GM23338 (cell line): Measurements from ENCODE around the gene LPP. TPM values are rescaled to one million over a fixed set of nuclear protein-coding genes. Genes with fewer than 3 reads are reported as not detected.

Experiments
- ATAC-seq: fragments of 200-7000 bp; cut with Tn5 transposase; 3 replicates; pipeline ENCODE4 v1.9.1; 2020
- DNase-seq: peaks from one replicate; pipeline ENCODE4 v3.0.0-alpha.2; 2015; ENCODE audit warnings: low spot score
- H2AFZ ChIP-seq: fragments of 200-600 bp; sonication (generic); 2 replicates; pipeline ENCODE4 v1.8.0; 2016; ENCODE audit warnings: antibody characterized with exemption, mild to moderate bottlenecking, moderate library complexity
- H3F3A ChIP-seq: fragments of 200-600 bp; sonication (generic); replicated peaks from 2 replicates; pipeline ENCODE4 v1.8.0; 2017; ENCODE audit warnings: antibody characterized with exemption, mixed run types, low read depth
- H3K27ac ChIP-seq: fragments of 200-600 bp; sonication (generic); 2 replicates; pipeline ENCODE4 v1.6.1; 2016; ENCODE audit warnings: low read depth
- H3K27me3 ChIP-seq: fragments of 200-600 bp; sonication (generic); 2 replicates; pipeline ENCODE4 v1.8.0; 2016; ENCODE audit warnings: mild to moderate bottlenecking, mixed run types, moderate library complexity; ENCODE audit not compliant: insufficient read depth
- H3K36me3 ChIP-seq: fragments of 200-600 bp; sonication (generic); 2 replicates; pipeline ENCODE4 v1.8.0; 2016; ENCODE audit warnings: mild to moderate bottlenecking; ENCODE audit not compliant: insufficient read depth
- H3K4me1 ChIP-seq: fragments of 200-600 bp; sonication (generic); 2 replicates; pipeline ENCODE4 v1.8.0; 2016; ENCODE audit warnings: mild to moderate bottlenecking, moderate library complexity; ENCODE audit not compliant: insufficient read depth
- H3K4me2 ChIP-seq: fragments of 200-600 bp; sonication (generic); 2 replicates; pipeline ENCODE4 v1.7.1; 2017; ENCODE audit warnings: mixed run types
- H3K4me3 ChIP-seq: fragments of 200-600 bp; sonication (generic); 2 replicates; pipeline ENCODE4 v1.6.1; 2016; ENCODE audit warnings: mixed run types
- H3K79me2 ChIP-seq: fragments of 200-600 bp; sonication (generic); replicated peaks from 2 replicates; pipeline ENCODE4 v1.8.0; 2017; ENCODE audit warnings: mild to moderate bottlenecking; ENCODE audit not compliant: insufficient read depth
- H3K9me2 ChIP-seq: fragments of 200-600 bp; sonication (generic); 2 replicates; pipeline ENCODE4 v1.8.0; 2017; ENCODE audit not compliant: insufficient read depth
- H4K20me1 ChIP-seq: fragments of 200-600 bp; sonication (generic); replicated peaks from 2 replicates; pipeline ENCODE4 v1.8.0; 2017; ENCODE audit warnings: mild to moderate bottlenecking; ENCODE audit not compliant: insufficient read depth
- H3K27ac Mint-ChIP-seq: 2 replicates; pipeline ENCODE4 v1.8.0; 2020; ENCODE audit warnings: inconsistent platforms, mild to moderate bottlenecking, moderate library complexity, mixed read lengths
- H3K27me3 Mint-ChIP-seq: 3 replicates; pipeline ENCODE4 v1.8.0; 2022; ENCODE audit warnings: low read depth, mild to moderate bottlenecking, moderate library complexity, mixed read lengths, inconsistent platforms; ENCODE audit not compliant: insufficient read depth, poor library complexity
- H3K36me3 Mint-ChIP-seq: 3 replicates; pipeline ENCODE4 v1.8.0; 2021; ENCODE audit warnings: low read depth, mild to moderate bottlenecking, inconsistent platforms, moderate library complexity, mixed read lengths
- H3K4me1 Mint-ChIP-seq: 3 replicates; pipeline ENCODE4 v1.8.0; 2020; ENCODE audit warnings: mild to moderate bottlenecking, inconsistent platforms, mixed read lengths
- H3K4me3 Mint-ChIP-seq: 3 replicates; pipeline ENCODE4 v1.8.0; 2021; ENCODE audit warnings: moderate library complexity, mild to moderate bottlenecking, inconsistent platforms, mixed read lengths
- H3K9me3 Mint-ChIP-seq: 3 replicates; pipeline ENCODE4 v1.8.0; 2020; ENCODE audit warnings: moderate library complexity, mild to moderate bottlenecking, inconsistent platforms, mixed read lengths
- CREB1 ChIP-seq: fragments of 250-450 bp; sonication (Bioruptor Pico); IDR thresholded peaks from 2 replicates; pipeline ENCODE4 v1.5.0; 2020; ENCODE audit warnings: low read depth, mild to moderate bottlenecking, moderate library complexity
- EZH2 ChIP-seq: fragments of 200-600 bp; sonication (generic); IDR thresholded peaks from one replicate; pipeline ENCODE4 v1.8.0; 2017; ENCODE audit warnings: antibody characterized with exemption, mild to moderate bottlenecking, low read depth; ENCODE audit not compliant: unreplicated experiment
- EZH2phosphoT487 ChIP-seq: fragments of 200-600 bp; sonication (generic); IDR thresholded peaks from one replicate; pipeline ENCODE4 v1.8.1; 2018; ENCODE audit warnings: antibody characterized with exemption; ENCODE audit not compliant: unreplicated experiment
- JUNB ChIP-seq: IDR thresholded peaks from one replicate; pipeline ENCODE4 v1.6.1; 2016; ENCODE audit warnings: antibody characterized with exemption; ENCODE audit not compliant: unreplicated experiment
- NANOG ChIP-seq: IDR thresholded peaks from 2 replicates; pipeline ENCODE4 v1.6.1; 2016; ENCODE audit warnings: antibody characterized with exemption, borderline replicate concordance
- POLR2AphosphoS5 ChIP-seq: IDR thresholded peaks from 2 replicates; pipeline ENCODE4 v1.6.1; 2016; ENCODE audit warnings: antibody characterized with exemption, low read depth
- STAT1 ChIP-seq: IDR thresholded peaks from one replicate; pipeline ENCODE4 v1.6.1; 2016; ENCODE audit warnings: antibody characterized with exemption; ENCODE audit not compliant: unreplicated experiment
- ZNF114 ChIP-seq: fragments of 250-450 bp; sonication (Bioruptor Pico); IDR thresholded peaks from 2 replicates; pipeline ENCODE4 v1.5.0; 2020; ENCODE audit warnings: mild to moderate bottlenecking, moderate library complexity
- ZNF331 ChIP-seq: fragments of 250-450 bp; sonication (Bioruptor Pico); IDR thresholded peaks from 2 replicates; pipeline ENCODE4 v1.5.0; 2020; ENCODE audit warnings: low read depth, mild to moderate bottlenecking, moderate library complexity
- polyA plus RNA-seq: library from polyadenylated mRNA; unstranded; fragments of >200 nt; fragmentation: Nextera tagmentation; extraction: Ambion mirVana; gene quantifications from 2 replicates; pipeline ENCODE4 v1.2.1, GENCODE V29; 2016
- total RNA-seq: library from RNA; depleted of rRNA; stranded (reverse); fragments of >200 nt; shearing (Covaris generic); gene quantifications from 2 replicates; pipeline ENCODE4 v1.2.3, GENCODE V29; 2014
- TF ChIP-seq, protein P1 (sequence below), 2 experiments: fragments of 200-600 bp in 1 of 2; sonication (generic) in 1 of 2; conservative IDR thresholded peaks; 2 replicates each; pipeline versions ENCODE4 v1.5.1 to v1.6.1; 2016 to 2017; ENCODE audit warnings: antibody characterized with exemption in 2 of 2, low read depth in 2 of 2, mild to moderate bottlenecking in 2 of 2, moderate library complexity in 1 of 2
- TF ChIP-seq, protein P2 (sequence below): IDR thresholded peaks from 2 replicates; pipeline ENCODE4 v1.6.1; 2016; ENCODE audit warnings: antibody characterized with exemption
- TF ChIP-seq, protein P3 (sequence below): IDR thresholded peaks from one replicate; pipeline ENCODE4 v1.6.1; 2018; ENCODE audit warnings: antibody characterized with exemption; ENCODE audit not compliant: unreplicated experiment
- TF ChIP-seq, protein P4 (sequence below): fragments of 250-450 bp; sonication (Bioruptor Pico); IDR thresholded peaks from 2 replicates; pipeline ENCODE4 v1.5.0; 2020; ENCODE audit warnings: mild to moderate bottlenecking, moderate library complexity

LPP gene
- total and polyA plus RNA-seq, 2 experiments from 2014 or later, result 23.0 to 35.2 TPM

DNA sequence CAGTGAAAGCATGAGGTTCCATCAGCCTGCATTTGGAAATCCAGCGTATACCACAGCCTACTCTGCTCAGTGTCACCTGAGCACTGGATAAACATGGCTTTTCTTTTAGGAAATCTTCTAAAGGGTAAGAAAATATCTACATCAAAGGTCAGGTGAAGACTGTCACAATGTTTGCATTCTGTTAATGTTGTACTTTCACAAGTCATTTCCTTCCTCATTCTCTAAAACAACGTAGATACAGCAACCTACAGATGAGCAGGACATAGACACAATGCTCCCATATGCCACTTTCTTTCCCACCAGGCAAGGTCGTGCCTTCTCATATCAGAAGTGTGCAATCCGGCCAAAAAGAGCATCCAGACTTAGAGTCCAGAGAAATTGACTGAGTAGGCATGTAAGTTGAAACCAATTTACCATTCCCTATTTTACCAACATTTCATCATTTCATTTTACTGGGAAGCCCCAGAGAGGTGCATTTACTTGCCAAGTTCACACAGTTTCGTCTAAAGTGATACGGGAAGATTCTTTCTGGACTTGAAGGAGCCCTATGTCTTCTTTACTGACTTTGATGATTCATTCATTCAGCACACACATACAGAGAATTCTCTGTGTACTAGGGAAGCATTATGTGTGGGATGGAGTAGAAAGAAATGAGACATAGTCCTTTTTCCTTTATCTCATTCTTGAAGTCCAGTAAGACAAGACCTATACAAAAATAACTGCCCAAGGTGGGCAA is 30.6 kb upstream of the LPP start:
- Mint-ChIP-seq H3K27me3 (peaks cover 2% of the 10 kb centered on the region), H3K4me3 (no peak overlapping the region)
- no peak for ATAC-seq

More for the DNA sequence above, 30.6 kb upstream of the LPP start:
- H3K4me1 ChIP-seq, result peaks cover 18% of the 10 kb centered on the region
- no peaks in the 10 kb centered on the region; the same call in 1 of the 2 replicates for H3K36me3 ChIP-seq
- H3K27me3 ChIP-seq, result no peaks in the 10 kb centered on the region
- H4K20me1 ChIP-seq, result no peaks in the 10 kb centered on the region
- H3K4me1 Mint-ChIP-seq, result peaks cover 27% of the 10 kb centered on the region
- no peak for DNase-seq
- no peak overlapping the region for H2AFZ ChIP-seq
- H3K27ac Mint-ChIP-seq, result no peak overlapping the region
- no peaks in the 10 kb centered on the region for H3F3A ChIP-seq
- H3K9me3 Mint-ChIP-seq, result no peaks in the 10 kb centered on the region
- no peak overlapping the region for H3K4me3 ChIP-seq
- no peaks in the 10 kb centered on the region for H3K9me2 ChIP-seq
- no peaks in the 10 kb centered on the region for H3K36me3 Mint-ChIP-seq
- H3K79me2 ChIP-seq, result no peaks in the 10 kb centered on the region
- no peak overlapping the region for H3K27ac ChIP-seq
- no peak overlapping the region for H3K4me2 ChIP-seq
- TF ChIP-seq ZNF331 (CRISPR knock-in tag), result no peak
- no peak for TF ChIP-seq CREB1 (CRISPR knock-in tag)
- no peak for TF ChIP-seq EZH2
- no peak for TF ChIP-seq POLR2AphosphoS5
- TF ChIP-seq STAT1, result no peak
- TF ChIP-seq ZNF114 (CRISPR knock-in tag), result no peak
- no peak for TF ChIP-seq NANOG
- TF ChIP-seq, protein P1, sequence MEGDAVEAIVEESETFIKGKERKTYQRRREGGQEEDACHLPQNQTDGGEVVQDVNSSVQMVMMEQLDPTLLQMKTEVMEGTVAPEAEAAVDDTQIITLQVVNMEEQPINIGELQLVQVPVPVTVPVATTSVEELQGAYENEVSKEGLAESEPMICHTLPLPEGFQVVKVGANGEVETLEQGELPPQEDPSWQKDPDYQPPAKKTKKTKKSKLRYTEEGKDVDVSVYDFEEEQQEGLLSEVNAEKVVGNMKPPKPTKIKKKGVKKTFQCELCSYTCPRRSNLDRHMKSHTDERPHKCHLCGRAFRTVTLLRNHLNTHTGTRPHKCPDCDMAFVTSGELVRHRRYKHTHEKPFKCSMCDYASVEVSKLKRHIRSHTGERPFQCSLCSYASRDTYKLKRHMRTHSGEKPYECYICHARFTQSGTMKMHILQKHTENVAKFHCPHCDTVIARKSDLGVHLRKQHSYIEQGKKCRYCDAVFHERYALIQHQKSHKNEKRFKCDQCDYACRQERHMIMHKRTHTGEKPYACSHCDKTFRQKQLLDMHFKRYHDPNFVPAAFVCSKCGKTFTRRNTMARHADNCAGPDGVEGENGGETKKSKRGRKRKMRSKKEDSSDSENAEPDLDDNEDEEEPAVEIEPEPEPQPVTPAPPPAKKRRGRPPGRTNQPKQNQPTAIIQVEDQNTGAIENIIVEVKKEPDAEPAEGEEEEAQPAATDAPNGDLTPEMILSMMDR (conservative IDR thresholded peaks at IDR 0.05; ENCODE audit: low read depth in 2 of 2), result no peak
- TF ChIP-seq, protein P2, sequence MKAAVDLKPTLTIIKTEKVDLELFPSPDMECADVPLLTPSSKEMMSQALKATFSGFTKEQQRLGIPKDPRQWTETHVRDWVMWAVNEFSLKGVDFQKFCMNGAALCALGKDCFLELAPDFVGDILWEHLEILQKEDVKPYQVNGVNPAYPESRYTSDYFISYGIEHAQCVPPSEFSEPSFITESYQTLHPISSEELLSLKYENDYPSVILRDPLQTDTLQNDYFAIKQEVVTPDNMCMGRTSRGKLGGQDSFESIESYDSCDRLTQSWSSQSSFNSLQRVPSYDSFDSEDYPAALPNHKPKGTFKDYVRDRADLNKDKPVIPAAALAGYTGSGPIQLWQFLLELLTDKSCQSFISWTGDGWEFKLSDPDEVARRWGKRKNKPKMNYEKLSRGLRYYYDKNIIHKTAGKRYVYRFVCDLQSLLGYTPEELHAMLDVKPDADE, result no peak
- TF ChIP-seq, protein P3, sequence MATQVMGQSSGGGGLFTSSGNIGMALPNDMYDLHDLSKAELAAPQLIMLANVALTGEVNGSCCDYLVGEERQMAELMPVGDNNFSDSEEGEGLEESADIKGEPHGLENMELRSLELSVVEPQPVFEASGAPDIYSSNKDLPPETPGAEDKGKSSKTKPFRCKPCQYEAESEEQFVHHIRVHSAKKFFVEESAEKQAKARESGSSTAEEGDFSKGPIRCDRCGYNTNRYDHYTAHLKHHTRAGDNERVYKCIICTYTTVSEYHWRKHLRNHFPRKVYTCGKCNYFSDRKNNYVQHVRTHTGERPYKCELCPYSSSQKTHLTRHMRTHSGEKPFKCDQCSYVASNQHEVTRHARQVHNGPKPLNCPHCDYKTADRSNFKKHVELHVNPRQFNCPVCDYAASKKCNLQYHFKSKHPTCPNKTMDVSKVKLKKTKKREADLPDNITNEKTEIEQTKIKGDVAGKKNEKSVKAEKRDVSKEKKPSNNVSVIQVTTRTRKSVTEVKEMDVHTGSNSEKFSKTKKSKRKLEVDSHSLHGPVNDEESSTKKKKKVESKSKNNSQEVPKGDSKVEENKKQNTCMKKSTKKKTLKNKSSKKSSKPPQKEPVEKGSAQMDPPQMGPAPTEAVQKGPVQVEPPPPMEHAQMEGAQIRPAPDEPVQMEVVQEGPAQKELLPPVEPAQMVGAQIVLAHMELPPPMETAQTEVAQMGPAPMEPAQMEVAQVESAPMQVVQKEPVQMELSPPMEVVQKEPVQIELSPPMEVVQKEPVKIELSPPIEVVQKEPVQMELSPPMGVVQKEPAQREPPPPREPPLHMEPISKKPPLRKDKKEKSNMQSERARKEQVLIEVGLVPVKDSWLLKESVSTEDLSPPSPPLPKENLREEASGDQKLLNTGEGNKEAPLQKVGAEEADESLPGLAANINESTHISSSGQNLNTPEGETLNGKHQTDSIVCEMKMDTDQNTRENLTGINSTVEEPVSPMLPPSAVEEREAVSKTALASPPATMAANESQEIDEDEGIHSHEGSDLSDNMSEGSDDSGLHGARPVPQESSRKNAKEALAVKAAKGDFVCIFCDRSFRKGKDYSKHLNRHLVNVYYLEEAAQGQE, result no peak
- TF ChIP-seq, protein P4, sequence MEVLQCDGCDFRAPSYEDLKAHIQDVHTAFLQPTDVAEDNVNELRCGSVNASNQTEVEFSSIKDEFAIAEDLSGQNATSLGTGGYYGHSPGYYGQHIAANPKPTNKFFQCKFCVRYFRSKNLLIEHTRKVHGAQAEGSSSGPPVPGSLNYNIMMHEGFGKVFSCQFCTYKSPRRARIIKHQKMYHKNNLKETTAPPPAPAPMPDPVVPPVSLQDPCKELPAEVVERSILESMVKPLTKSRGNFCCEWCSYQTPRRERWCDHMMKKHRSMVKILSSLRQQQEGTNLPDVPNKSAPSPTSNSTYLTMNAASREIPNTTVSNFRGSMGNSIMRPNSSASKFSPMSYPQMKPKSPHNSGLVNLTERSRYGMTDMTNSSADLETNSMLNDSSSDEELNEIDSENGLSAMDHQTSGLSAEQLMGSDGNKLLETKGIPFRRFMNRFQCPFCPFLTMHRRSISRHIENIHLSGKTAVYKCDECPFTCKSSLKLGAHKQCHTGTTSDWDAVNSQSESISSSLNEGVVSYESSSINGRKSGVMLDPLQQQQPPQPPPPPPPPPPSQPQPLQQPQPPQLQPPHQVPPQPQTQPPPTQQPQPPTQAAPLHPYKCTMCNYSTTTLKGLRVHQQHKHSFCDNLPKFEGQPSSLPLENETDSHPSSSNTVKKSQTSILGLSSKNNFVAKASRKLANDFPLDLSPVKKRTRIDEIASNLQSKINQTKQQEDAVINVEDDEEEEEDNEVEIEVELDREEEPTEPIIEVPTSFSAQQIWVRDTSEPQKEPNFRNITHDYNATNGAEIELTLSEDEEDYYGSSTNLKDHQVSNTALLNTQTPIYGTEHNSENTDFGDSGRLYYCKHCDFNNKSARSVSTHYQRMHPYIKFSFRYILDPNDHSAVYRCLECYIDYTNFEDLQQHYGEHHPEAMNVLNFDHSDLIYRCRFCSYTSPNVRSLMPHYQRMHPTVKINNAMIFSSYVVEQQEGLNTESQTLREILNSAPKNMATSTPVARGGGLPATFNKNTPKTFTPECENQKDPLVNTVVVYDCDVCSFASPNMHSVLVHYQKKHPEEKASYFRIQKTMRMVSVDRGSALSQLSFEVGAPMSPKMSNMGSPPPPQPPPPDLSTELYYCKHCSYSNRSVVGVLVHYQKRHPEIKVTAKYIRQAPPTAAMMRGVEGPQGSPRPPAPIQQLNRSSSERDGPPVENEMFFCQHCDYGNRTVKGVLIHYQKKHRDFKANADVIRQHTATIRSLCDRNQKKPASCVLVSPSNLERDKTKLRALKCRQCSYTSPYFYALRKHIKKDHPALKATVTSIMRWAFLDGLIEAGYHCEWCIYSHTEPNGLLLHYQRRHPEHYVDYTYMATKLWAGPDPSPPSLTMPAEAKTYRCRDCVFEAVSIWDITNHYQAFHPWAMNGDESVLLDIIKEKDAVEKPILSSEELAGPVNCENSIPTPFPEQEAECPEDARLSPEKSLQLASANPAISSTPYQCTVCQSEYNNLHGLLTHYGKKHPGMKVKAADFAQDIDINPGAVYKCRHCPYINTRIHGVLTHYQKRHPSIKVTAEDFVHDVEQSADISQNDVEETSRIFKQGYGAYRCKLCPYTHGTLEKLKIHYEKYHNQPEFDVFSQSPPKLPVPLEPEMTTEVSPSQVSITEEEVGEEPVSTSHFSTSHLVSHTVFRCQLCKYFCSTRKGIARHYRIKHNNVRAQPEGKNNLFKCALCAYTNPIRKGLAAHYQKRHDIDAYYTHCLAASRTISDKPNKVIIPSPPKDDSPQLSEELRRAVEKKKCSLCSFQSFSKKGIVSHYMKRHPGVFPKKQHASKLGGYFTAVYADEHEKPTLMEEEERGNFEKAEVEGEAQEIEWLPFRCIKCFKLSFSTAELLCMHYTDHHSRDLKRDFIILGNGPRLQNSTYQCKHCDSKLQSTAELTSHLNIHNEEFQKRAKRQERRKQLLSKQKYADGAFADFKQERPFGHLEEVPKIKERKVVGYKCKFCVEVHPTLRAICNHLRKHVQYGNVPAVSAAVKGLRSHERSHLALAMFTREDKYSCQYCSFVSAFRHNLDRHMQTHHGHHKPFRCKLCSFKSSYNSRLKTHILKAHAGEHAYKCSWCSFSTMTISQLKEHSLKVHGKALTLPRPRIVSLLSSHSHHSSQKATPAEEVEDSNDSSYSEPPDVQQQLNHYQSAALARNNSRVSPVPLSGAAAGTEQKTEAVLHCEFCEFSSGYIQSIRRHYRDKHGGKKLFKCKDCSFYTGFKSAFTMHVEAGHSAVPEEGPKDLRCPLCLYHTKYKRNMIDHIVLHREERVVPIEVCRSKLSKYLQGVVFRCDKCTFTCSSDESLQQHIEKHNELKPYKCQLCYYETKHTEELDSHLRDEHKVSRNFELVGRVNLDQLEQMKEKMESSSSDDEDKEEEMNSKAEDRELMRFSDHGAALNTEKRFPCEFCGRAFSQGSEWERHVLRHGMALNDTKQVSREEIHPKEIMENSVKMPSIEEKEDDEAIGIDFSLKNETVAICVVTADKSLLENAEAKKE (CRISPR knock-in tag), result no peak
- TF ChIP-seq EZH2phosphoT487, result no peak
- no peak for TF ChIP-seq JUNB
